ENCODE data around the gene NINL.

The NINL gene

GRCh38 chr20:25464501-25465242, 120.7 kb downstream of the NINL start:
- no peak for DNase-seq (ENCODE audit: low read depth in 2 of 2)

DNA sequence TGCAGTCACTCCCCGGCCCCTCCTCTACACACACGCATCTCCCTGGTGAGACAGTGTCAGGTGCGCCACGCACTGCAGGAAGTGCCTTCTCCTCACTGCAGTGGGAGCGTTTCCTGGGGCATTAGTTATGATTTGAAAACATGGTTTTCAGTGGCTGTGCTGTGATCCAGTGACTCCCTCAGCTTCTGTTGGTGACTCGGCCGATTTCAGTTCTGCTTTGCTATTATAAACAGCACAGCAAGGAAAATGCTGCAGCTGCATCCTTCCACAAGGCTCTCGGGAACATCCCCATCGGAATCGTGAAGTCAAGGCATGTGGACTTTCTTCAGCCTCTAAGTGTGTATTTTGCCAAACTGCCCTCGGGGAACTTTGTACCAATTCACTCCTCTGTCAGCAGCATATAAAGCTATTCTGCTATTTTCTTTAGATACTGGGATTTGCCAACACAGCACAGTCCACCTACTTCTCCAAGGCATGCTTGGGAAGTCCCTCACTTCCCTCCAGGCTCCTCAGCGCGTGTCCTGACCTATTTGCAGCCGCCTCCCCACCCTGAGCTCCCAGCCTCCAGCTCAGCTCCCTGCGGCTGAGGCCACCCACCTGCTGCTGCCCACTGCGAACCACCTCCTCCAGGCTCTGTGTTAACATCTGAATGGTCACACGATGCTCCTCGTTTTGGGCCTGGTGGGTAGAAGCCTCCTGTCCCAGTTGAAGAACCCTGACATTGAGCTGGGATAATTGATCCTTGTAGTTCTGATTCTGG, 123.4 kb downstream of the NINL start:
- no peak for DNase-seq (ENCODE audit: low read depth in 2 of 2)

DNA sequence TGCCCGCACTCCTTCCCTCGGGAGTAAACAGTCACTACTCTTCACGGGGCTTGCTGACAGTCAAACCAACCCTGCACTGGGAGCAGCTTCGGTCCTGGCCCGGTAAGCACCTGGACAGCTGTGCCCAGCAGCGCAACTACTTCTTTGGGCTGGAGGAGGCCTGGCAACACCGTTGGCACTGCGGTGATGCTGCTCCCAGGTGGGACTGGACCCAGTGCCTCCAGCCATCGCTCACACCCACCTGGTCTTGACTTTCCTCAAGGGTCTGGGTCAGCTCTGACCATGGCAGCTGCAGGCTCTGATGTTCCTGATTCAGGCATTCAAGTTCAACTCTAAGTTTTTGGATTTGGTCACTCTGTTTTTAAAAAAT, 124.1 kb downstream of the NINL start:
- no peak for DNase-seq (ENCODE audit: low read depth in 2 of 2)

GRCh38 chr20:25460566-25461280, 124.6 kb downstream of the NINL start:
- no peak for DNase-seq (ENCODE audit: low read depth in 2 of 2)

GRCh38 chr20:25459916-25460535, 125.3 kb downstream of the NINL start:
- DNase-seq (ENCODE audit: low read depth in 2 of 2), result no peak

- DNase-seq (ENCODE audit: low read depth in 2 of 2), result no peak
Measured at GRCh38 chr20:25459111-25459830, 126.1 kb downstream of the NINL start.

GRCh38 chr20:25457886-25458680, 127.2 kb downstream of the NINL start:
- no peak for DNase-seq (ENCODE audit: low read depth in 2 of 2)

- no peak for DNase-seq (ENCODE audit: low read depth in 2 of 2)
Measured at GRCh38 chr20:25454153-25454900, 131.0 kb downstream of the NINL start.

GRCh38 chr20:25453035-25453810, 132.1 kb downstream of the NINL start:
- no peak for DNase-seq (ENCODE audit: low read depth in 2 of 2)

DNA sequence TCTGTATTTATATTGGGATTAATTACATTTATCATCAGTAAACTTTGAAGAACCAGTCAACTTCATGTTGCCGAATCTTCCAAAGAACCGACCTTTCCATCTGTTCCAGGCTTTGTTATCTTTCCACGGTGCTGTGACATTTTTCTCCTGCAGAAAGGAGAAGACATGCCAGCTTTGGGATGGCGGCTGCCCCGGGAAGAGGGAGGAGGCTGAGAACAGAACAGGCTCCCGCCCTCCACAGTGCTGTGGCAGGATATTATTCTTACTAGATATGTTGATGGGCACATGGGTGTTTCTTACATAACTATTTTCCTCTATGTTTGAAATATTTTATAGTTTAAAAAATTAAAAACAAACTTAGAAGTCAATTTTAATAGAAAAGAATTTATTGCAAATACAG, 133.0 kb downstream of the NINL start:
- DNase-seq (ENCODE audit: low read depth in 2 of 2), result no peak

GRCh38 chr20:25447671-25448070, 137.7 kb downstream of the NINL start:
- no peak for DNase-seq (ENCODE audit: low read depth in 2 of 2)

GRCh38 chr20:25444556-25444955, 140.8 kb downstream of the NINL start:
- DNase-seq (ENCODE audit: low read depth in 2 of 2), result no peak

DNA sequence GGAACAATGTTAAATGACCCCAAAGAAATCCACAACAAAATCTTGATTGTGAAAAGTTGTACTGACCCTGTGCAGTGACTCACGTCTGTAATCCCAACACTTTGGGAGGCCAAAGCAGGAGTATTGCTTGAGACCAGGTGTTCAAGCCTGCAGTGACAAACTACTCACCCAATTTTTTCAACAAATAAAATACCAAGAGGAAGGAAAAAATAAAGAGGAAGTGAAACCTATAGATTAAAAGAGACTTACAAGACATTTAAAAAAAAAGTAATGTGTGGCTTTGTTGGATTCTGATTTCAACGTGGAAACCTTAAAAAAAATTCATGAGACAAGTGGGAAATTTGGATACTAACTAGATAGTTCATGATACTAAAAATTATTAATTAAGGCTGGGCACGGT, 146.0 kb downstream of the NINL start:
- no peak for DNase-seq (ENCODE audit: low read depth in 2 of 2)

GRCh38 chr20:25437153-25437581, 148.2 kb downstream of the NINL start:
- DNase-seq (ENCODE audit: low read depth in 2 of 2), result no peak

DNA sequence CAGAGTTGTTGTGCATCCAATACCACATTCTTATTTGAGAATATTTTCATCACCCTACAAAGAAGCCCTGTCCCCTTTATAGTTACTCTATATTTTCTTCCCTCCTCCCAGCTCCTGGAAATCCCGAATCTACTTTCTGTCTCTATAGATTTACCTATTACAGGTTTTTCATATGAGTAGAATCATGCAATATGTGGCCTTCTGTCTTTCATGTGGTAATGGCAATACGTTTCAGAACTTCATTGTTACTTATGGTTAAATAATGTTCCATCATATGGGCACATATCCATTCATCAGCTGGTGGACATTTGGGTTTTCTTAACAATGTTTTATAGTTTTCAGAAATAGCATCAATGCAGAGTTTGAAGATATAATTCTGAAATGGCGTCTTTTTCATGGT, 160.8 kb downstream of the NINL start:
- no peak for DNase-seq (ENCODE audit: low read depth in 2 of 2)

DNA sequence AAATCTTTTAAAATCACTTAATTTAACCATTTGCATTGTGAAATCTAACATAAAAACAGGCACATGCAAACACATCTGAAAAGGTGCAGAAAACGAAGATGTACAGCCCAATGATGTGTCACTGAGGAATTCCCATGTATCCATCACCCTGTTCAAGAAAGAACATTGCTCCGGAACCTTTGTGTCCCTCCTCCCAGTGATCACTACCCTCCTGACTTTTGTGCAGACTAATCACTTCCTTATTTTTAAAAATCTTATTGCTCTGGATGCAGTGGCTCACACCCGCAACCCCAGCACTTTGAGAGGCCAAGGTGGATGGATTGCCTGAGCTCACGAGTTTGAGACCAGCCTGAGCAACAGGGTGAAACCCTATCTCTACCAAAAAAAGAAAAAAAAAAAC, 163.3 kb downstream of the NINL start:
- DNase-seq (ENCODE audit: low read depth in 2 of 2), result no peak

DNA sequence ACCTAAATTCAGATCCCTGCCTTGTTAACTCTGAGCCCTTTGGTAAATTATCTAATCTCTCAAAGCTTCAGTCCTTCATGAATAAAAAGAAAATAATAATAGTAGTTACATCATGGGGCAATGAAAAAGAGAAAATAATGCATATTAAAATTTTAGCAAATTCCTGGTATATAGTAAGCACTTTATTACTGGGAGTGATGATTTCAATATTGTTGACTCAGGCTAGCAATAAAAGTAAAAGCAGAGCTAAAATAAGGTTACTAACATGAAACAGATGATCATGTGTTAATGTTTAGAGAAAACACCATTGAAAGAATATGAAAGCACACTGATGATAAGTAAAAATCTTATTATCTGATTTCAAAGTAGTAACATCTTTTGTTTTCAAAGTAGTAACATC, 164.2 kb downstream of the NINL start:
- no peak for DNase-seq (ENCODE audit: low read depth in 2 of 2)

GRCh38 chr20:25418776-25419175, 166.6 kb downstream of the NINL start:
- no peak for DNase-seq (ENCODE audit: low read depth in 2 of 2)

GRCh38 chr20:25408890-25409289, 176.4 kb downstream of the NINL start:
- DNase-seq (ENCODE audit: low read depth in 2 of 2), result no peak

Measured in fibroblast of skin of left quadriceps (primary cell).